H1 (cell line): ENCODE results near the gene PRKN. TPM values are rescaled to one million over a fixed set of nuclear protein-coding genes. Genes with fewer than 3 reads are reported as not detected.

Source experiments
- CTCF ChIA-PET: fragments of 300-600 bp; sonication (Branson Sonifier 250); formaldehyde crosslinking; loops from one replicate; lab custom pipeline; 2021; ENCODE audit not compliant: partially characterized antibody; lab: Charles Lee
- POLR2A ChIA-PET: fragments of 300-600 bp; sonication (Branson Sonifier 250); formaldehyde crosslinking; loops from one replicate; lab custom pipeline; 2021; ENCODE audit warnings: inconsistent platforms; ENCODE audit not compliant: partially characterized antibody; lab: Charles Lee
- DNase-seq, 2 experiments: peaks; one replicate each; pipeline versions ENCODE4 v3.0.0 to v3.0.0-alpha.2; 2010 to 2022; ENCODE audit warnings: low spot score in 2 of 2, low read depth in 1 of 2, mixed read lengths in 1 of 2
- FAIRE-seq: peaks from 2 replicates; lab custom pipeline; 2011; peaks lifted over from hg19 to GRCh38; lab: Jason Lieb, UNC
- H2AFZ ChIP-seq: 2 replicates; pipeline ENCODE4 v1.8.1; 2012; ENCODE audit warnings: low read length, inconsistent platforms
- H2AK5ac ChIP-seq: 2 replicates; pipeline ENCODE4 v1.6.1; 2013; ENCODE audit warnings: low read depth, low read length
- H2BK120ac ChIP-seq: replicated peaks from 2 replicates; pipeline ENCODE3; 2013; ENCODE audit warnings: low read depth, low read length, inconsistent platforms
- H2BK12ac ChIP-seq: 2 replicates; pipeline ENCODE4 v1.6.1; 2013; ENCODE audit warnings: low read depth, low read length
- H2BK15ac ChIP-seq: 2 replicates; pipeline ENCODE4 v1.6.1; 2013; ENCODE audit warnings: low read length
- H2BK20ac ChIP-seq: 2 replicates; pipeline ENCODE4 v1.6.1; 2013; ENCODE audit warnings: low read length
- H2BK5ac ChIP-seq: 2 replicates; pipeline ENCODE4 v1.6.1; 2013; ENCODE audit warnings: low read depth, low read length
- H3K14ac ChIP-seq: 2 replicates; pipeline ENCODE4 v1.6.1; 2013; ENCODE audit warnings: inconsistent platforms; ENCODE audit not compliant: insufficient read length
- H3K18ac ChIP-seq: 2 replicates; pipeline ENCODE4 v1.6.1; 2013; ENCODE audit warnings: low read length; ENCODE audit errors: extremely low read depth
- H3K23ac ChIP-seq: 2 replicates; pipeline ENCODE4 v1.6.1; 2013; ENCODE audit warnings: inconsistent platforms; ENCODE audit not compliant: insufficient read length
- H3K23me2 ChIP-seq: 2 replicates; pipeline ENCODE4 v1.6.1; 2013; ENCODE audit warnings: low read depth, low read length
- H3K27ac ChIP-seq: 2 replicates; pipeline ENCODE4 v1.6.1; 2011; ENCODE audit warnings: low read depth, low read length, inconsistent platforms
- H3K27me3 ChIP-seq, 4 experiments: replicated peaks in 1 of 4; 1 replicate in 1 of 4; 2 replicates in 3 of 4; pipeline versions ENCODE4 v1.6.1 to v1.8.1; 2011 to 2013; ENCODE audit warnings: low read length in 3 of 4, mild to moderate bottlenecking in 3 of 4, inconsistent platforms in 2 of 4, mixed read lengths in 2 of 4, moderate library complexity in 1 of 4; ENCODE audit not compliant: control insufficient read depth in 3 of 4, insufficient read depth in 3 of 4; ENCODE audit errors: extremely low read depth in 1 of 4
- H3K36me3 ChIP-seq, 4 experiments: 2 replicates each; pipeline versions ENCODE4 v1.6.1 to v1.8.1; 2011 to 2013; ENCODE audit warnings: mild to moderate bottlenecking in 4 of 4, low read length in 3 of 4, moderate library complexity in 2 of 4, control low read depth in 1 of 4, inconsistent platforms in 1 of 4; ENCODE audit not compliant: insufficient read depth in 4 of 4, control insufficient read depth in 2 of 4
- H3K4ac ChIP-seq: replicated peaks from 2 replicates; pipeline ENCODE3; 2013; ENCODE audit warnings: low read length, low read depth, mixed read lengths, inconsistent platforms; ENCODE audit not compliant: insufficient read length
- H3K4me1 ChIP-seq, 4 experiments: replicated peaks in 1 of 4; 1 replicate in 1 of 4; 2 replicates in 3 of 4; pipeline versions ENCODE4 v1.6.1 to v1.8.1; 2011 to 2013; ENCODE audit warnings: low read length in 3 of 4, inconsistent platforms in 2 of 4, mixed read lengths in 1 of 4; ENCODE audit not compliant: insufficient read depth in 4 of 4, control insufficient read depth in 3 of 4
- H3K4me2 ChIP-seq, 2 experiments: 2 replicates each; pipeline versions ENCODE4 v1.6.1 to v1.8.1; 2011 to 2013; ENCODE audit warnings: low read depth in 2 of 2, low read length in 2 of 2, control low read depth in 1 of 2, inconsistent platforms in 1 of 2, mild to moderate bottlenecking in 1 of 2; ENCODE audit not compliant: insufficient read depth in 1 of 2
- H3K4me3 ChIP-seq, 4 experiments: fragments of 200-600, 300-600 bp in 1 of 4; sonication (generic), shearing (Covaris generic), sonication (Bioruptor Twin) in 1 of 4; 2 replicates each; pipeline versions ENCODE4 v1.5.1 to v1.8.1; 2011 to 2016; ENCODE audit warnings: low read length in 4 of 4, low read depth in 3 of 4, control low read depth in 2 of 4, inconsistent platforms in 2 of 4, mild to moderate bottlenecking in 2 of 4, mixed read lengths in 1 of 4, moderate library complexity in 1 of 4; ENCODE audit not compliant: insufficient read depth in 2 of 4; ENCODE audit errors: extremely low read depth in 1 of 4
- H3K56ac ChIP-seq: replicated peaks from 2 replicates; pipeline ENCODE3; 2013; ENCODE audit warnings: low read depth, mild to moderate bottlenecking, mixed read lengths, low read length, inconsistent platforms; ENCODE audit not compliant: insufficient read length
- H3K79me1 ChIP-seq: 2 replicates; pipeline ENCODE4 v1.6.1; 2013; ENCODE audit warnings: low read depth, low read length, control low read depth
- H3K79me2 ChIP-seq, 2 experiments: 2 replicates each; pipeline versions ENCODE4 v1.6.1 to v1.8.1; 2012 to 2013; ENCODE audit warnings: low read length in 2 of 2, mild to moderate bottlenecking in 2 of 2, inconsistent platforms in 1 of 2; ENCODE audit not compliant: insufficient read depth in 2 of 2, control insufficient read depth in 1 of 2
- H3K9ac ChIP-seq, 4 experiments: replicated peaks in 1 of 4; 1 replicate in 1 of 4; 2 replicates in 3 of 4; pipeline versions ENCODE4 v1.6.1 to v1.8.1; 2011 to 2013; ENCODE audit warnings: low read depth in 3 of 4, low read length in 3 of 4, control low read depth in 2 of 4, mild to moderate bottlenecking in 2 of 4, moderate library complexity in 2 of 4, inconsistent platforms in 1 of 4; ENCODE audit errors: extremely low read depth in 1 of 4
- H3K9me3 ChIP-seq, 2 experiments: 2 replicates each; pipeline versions ENCODE4 v1.6.1 to v1.8.1; 2012 to 2013; ENCODE audit warnings: mild to moderate bottlenecking in 2 of 2, moderate library complexity in 2 of 2, control low read depth in 1 of 2, inconsistent platforms in 1 of 2, low read depth in 1 of 2, low read length in 1 of 2, mixed read lengths in 1 of 2; ENCODE audit not compliant: insufficient read depth in 2 of 2
- H4K20me1 ChIP-seq, 2 experiments: replicated peaks in 1 of 2; 2 replicates each; pipeline versions ENCODE3 to v1.8.1; 2011 to 2013; ENCODE audit warnings: inconsistent platforms in 2 of 2, low read length in 2 of 2, mild to moderate bottlenecking in 1 of 2; ENCODE audit not compliant: insufficient read depth in 2 of 2, control insufficient read depth in 1 of 2
- H4K5ac ChIP-seq: 2 replicates; pipeline ENCODE4 v1.6.1; 2013; ENCODE audit warnings: low read length, low read depth, mixed read lengths, inconsistent platforms; ENCODE audit not compliant: insufficient read length
- H4K8ac ChIP-seq: 2 replicates; pipeline ENCODE4 v1.8.0; 2013; ENCODE audit warnings: mild to moderate bottlenecking, moderate library complexity, low read length, inconsistent platforms; ENCODE audit not compliant: insufficient read depth; ENCODE audit errors: extremely low read depth
- H4K91ac ChIP-seq: replicated peaks from 2 replicates; pipeline ENCODE3; 2013; ENCODE audit warnings: low read length, mixed read lengths, inconsistent platforms; ENCODE audit not compliant: insufficient read length
- BCL11A ChIP-seq, 2 experiments: IDR thresholded peaks; one replicate each; pipeline ENCODE4 v1.6.1; 2011; ENCODE audit warnings: low read depth in 2 of 2, low read length in 2 of 2, mild to moderate bottlenecking in 2 of 2
- CBX5 ChIP-seq: fragments of 300-800, 300-1000 bp; sonication (generic); IDR thresholded peaks from 2 replicates; pipeline ENCODE4 v1.7.1; 2016; ENCODE audit warnings: antibody characterized with exemption, low read length, low read depth
- CEBPB ChIP-seq: IDR thresholded peaks from 2 replicates; pipeline ENCODE4 v1.6.1; 2012; ENCODE audit warnings: low read depth, low read length
- CTBP2 ChIP-seq: IDR thresholded peaks from 2 replicates; pipeline ENCODE4 v1.7.0; 2011; ENCODE audit warnings: borderline replicate concordance, mild to moderate bottlenecking, moderate library complexity, mixed read lengths, low read length; ENCODE audit not compliant: insufficient read depth, insufficient read length
- FOSL1 ChIP-seq: IDR thresholded peaks from 2 replicates; pipeline ENCODE4 v1.6.1; 2011; ENCODE audit warnings: mild to moderate bottlenecking, low read depth, low read length, moderate library complexity; ENCODE audit not compliant: insufficient read depth
- HDAC2 ChIP-seq, 2 experiments: fragments of 300-600 bp in 1 of 2; sonication (generic) in 1 of 2; IDR thresholded peaks; 2 replicates each; pipeline ENCODE4 v1.6.1; 2011 to 2012; ENCODE audit warnings: low read depth in 2 of 2, low read length in 2 of 2, mild to moderate bottlenecking in 2 of 2, moderate library complexity in 2 of 2, borderline replicate concordance in 1 of 2, inconsistent platforms in 1 of 2
- MAFK ChIP-seq: IDR thresholded peaks from 2 replicates; pipeline ENCODE4 v1.6.1; 2012; ENCODE audit warnings: low read depth, mild to moderate bottlenecking, improper control_type of control experiment, low read length
- POLR2AphosphoS5 ChIP-seq: IDR thresholded peaks from 2 replicates; pipeline ENCODE4 v1.6.1; 2011; ENCODE audit warnings: low read depth, low read length
- SIN3A ChIP-seq, 2 experiments: IDR thresholded peaks in 1 of 2; conservative IDR thresholded peaks in 1 of 2; 2 replicates each; pipeline ENCODE4 v1.6.1; 2011 to 2012; ENCODE audit warnings: low read length in 2 of 2, improper control_type of control experiment in 1 of 2, low read depth in 1 of 2, mild to moderate bottlenecking in 1 of 2
- TBP ChIP-seq: IDR thresholded peaks from 2 replicates; pipeline ENCODE4 v1.6.1; 2011; ENCODE audit warnings: low read depth, low read length, improper control_type of control experiment
- YY1 ChIP-seq: IDR thresholded peaks from 2 replicates; pipeline ENCODE4 v1.6.1; 2011; ENCODE audit warnings: low read depth, mild to moderate bottlenecking, low read length
- WGBS, 2 experiments: shearing (Covaris generic) in 1 of 2; methylation state at CpG; one replicate each; pipeline versions ENCODE4 v1.1.6 to v1.1.7; 2013 to 2015; ENCODE audit warnings: low lambda C conversion rate in 2 of 2, mixed read lengths in 2 of 2, inconsistent platforms in 1 of 2, low coverage in 1 of 2, missing lambda C conversion rate in 1 of 2; ENCODE audit not compliant: insufficient replicate concordance in 2 of 2, insufficient coverage in 1 of 2, insufficient read length in 1 of 2; ENCODE audit errors: extremely low coverage in 1 of 2, missing lambda C conversion rate in 1 of 2; 5-methylcytosine and 5-hydroxymethylcytosine counted together
- polyA plus RNA-seq, 7 experiments: library from polyadenylated mRNA; depleted of rRNA in 3 of 7; stranded (reverse) in 5 of 7; unstranded in 2 of 7; fragments of >200 nt in 5 of 7; fragments of 200-250 nt in 2 of 7; gene quantifications; 1 replicate in 5 of 7; 2 replicates in 1 of 7; 4 replicates in 1 of 7; pipeline versions ENCODE4 v1.2.1 to v1.2.3, GENCODE V29; 2011 to 2013; ENCODE audit warnings: missing spikeins in 2 of 7, mixed read lengths in 2 of 7
- total RNA-seq: library from RNA; stranded (reverse); fragmentation: NEBNext Ultra II Directional; extraction: Animal tissue kit (Norgen Biotek cat#: 25700); gene quantifications from 2 replicates; pipeline ENCODE4 v1.2.1, GENCODE V29; 2021

Gene PRKN
- total and polyA plus RNA-seq, 2 of the 8 experiments (the other 6 are each of a cell fraction or from before 2014, with no cell fraction given), result 0.13 to 0.29 TPM

GRCh38 chr6:161639772-161640171, 1087.8 kb downstream of the PRKN start:
- CTCF ChIA-PET, result interaction anchor here (0.6 to 1.9 kb wide), 5 partner anchors 9 to 286 kb away, joined by 3 to 5 read pairs (median 3); no protein-coding TSS in a partner anchor
- Histone ChIP-seq H4K91ac (no peak overlapping the region), H2BK20ac (no peak overlapping the region), H3K23ac (no peak overlapping the region), H3K4me3 (no peak overlapping the region), H3K79me2 (no peaks in the 10 kb centered on the region), H2BK5ac (no peak overlapping the region), H4K8ac (no peak overlapping the region), H3K27me3 (no peaks in the 10 kb centered on the region), H2AK5ac (no peak overlapping the region), H3K79me1 (no peaks in the 10 kb centered on the region; the same call in 1 of the 2 replicates), H4K5ac (no peak overlapping the region), H3K27ac (no peak overlapping the region), H3K23me2 (no peaks in the 10 kb centered on the region), H3K9me3 (peaks cover 0 to 3% of the 10 kb centered on the region in 2 experiments; a peak in 1 of 4 replicates), H2BK15ac (no peak overlapping the region), H3K4me2 (no peak overlapping the region), H3K56ac (no peak overlapping the region), H2BK120ac (no peak overlapping the region), H4K20me1 (no peaks in the 10 kb centered on the region), H3K9ac (no peak overlapping the region), H2AFZ (no peak overlapping the region), H3K18ac (no peak overlapping the region), H2BK12ac (no peak overlapping the region), H3K14ac (no peak overlapping the region), H3K36me3 (no peaks in the 10 kb centered on the region), H3K4me1 (peaks cover 0 to 4% (median 2%) of the 10 kb centered on the region in 4 experiments; a peak in 1 of 7 replicates), H3K4ac (no peak overlapping the region)
- POLR2A ChIA-PET, result no interaction called here
- WGBS, 2 experiments, result 73% methylated on average over 2 of the region's 2 CpGs; no CpG with 5 or more reads in 1 of the 2 experiments
- FAIRE-seq (no peak), DNase-seq (no peak)
- TF ChIP-seq MAFK (no peak), CEBPB (no peak), YY1 (no peak), CBX5 (no peak), HDAC2 (IDR thresholded peaks at IDR 0.05; ENCODE audit: borderline replicate concordance in 1 of 2, low read depth in 2 of 2, low read length in 2 of 2) (no peak), CTBP2 (no peak), TBP (no peak), POLR2AphosphoS5 (no peak), BCL11A (IDR thresholded peaks at IDR 0.05; ENCODE audit: low read depth in 2 of 2, low read length in 2 of 2) (no peak), FOSL1 (no peak), SIN3A (conservative IDR thresholded peaks at IDR 0.05 in 1 of 2, IDR thresholded peaks at IDR 0.05 in 1 of 2; ENCODE audit: low read depth in 1 of 2, low read length in 2 of 2) (no peak)
